ENCODE measurements around the gene NUDT5.

GRCh38 chr10:12186323-12186722 is 9.4 kb downstream of the NUDT5 start:
- TF ChIP-seq ZNF532 (CRISPR knock-in tag; IDR thresholded peaks at IDR 0.05; ENCODE audit: borderline replicate concordance) (no peak), CTCF (IDR thresholded peaks at IDR 0.05) (no peak), AR (CRISPR knock-in tag; IDR thresholded peaks at IDR 0.05) (no peak), ZNF232 (CRISPR knock-in tag; IDR thresholded peaks at IDR 0.05) (no peak), ZNF138 (CRISPR knock-in tag; conservative IDR thresholded peaks at IDR 0.05) (no peak), SP1 (CRISPR knock-in tag; conservative IDR thresholded peaks at IDR 0.05) (no peak)
- TF ChIP-seq, protein P1, sequence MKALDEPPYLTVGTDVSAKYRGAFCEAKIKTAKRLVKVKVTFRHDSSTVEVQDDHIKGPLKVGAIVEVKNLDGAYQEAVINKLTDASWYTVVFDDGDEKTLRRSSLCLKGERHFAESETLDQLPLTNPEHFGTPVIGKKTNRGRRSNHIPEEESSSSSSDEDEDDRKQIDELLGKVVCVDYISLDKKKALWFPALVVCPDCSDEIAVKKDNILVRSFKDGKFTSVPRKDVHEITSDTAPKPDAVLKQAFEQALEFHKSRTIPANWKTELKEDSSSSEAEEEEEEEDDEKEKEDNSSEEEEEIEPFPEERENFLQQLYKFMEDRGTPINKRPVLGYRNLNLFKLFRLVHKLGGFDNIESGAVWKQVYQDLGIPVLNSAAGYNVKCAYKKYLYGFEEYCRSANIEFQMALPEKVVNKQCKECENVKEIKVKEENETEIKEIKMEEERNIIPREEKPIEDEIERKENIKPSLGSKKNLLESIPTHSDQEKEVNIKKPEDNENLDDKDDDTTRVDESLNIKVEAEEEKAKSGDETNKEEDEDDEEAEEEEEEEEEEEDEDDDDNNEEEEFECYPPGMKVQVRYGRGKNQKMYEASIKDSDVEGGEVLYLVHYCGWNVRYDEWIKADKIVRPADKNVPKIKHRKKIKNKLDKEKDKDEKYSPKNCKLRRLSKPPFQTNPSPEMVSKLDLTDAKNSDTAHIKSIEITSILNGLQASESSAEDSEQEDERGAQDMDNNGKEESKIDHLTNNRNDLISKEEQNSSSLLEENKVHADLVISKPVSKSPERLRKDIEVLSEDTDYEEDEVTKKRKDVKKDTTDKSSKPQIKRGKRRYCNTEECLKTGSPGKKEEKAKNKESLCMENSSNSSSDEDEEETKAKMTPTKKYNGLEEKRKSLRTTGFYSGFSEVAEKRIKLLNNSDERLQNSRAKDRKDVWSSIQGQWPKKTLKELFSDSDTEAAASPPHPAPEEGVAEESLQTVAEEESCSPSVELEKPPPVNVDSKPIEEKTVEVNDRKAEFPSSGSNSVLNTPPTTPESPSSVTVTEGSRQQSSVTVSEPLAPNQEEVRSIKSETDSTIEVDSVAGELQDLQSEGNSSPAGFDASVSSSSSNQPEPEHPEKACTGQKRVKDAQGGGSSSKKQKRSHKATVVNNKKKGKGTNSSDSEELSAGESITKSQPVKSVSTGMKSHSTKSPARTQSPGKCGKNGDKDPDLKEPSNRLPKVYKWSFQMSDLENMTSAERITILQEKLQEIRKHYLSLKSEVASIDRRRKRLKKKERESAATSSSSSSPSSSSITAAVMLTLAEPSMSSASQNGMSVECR (CRISPR knock-in tag; IDR thresholded peaks at IDR 0.05; ENCODE audit: borderline replicate concordance) = no peak
